HTR-8/SVneo (cell line): ENCODE data around the gene SLC44A3.
"Not testable (repeated sequence)": the region's sequence is repeated elsewhere in the genome, so short reads cannot be mapped to it uniquely, and the experiment has no call there.

ENCODE experiments used
- DNase-seq: peaks from one replicate; pipeline ENCODE4 v3.0.0; 2011; ENCODE audit warnings: low spot score, mixed read lengths; ENCODE audit not compliant: insufficient read length
- FAIRE-seq: peaks from 2 replicates; lab custom pipeline; 2011; peaks lifted over from hg19 to GRCh38; lab: Jason Lieb, UNC

The SLC44A3 gene

GRCh38 chr1:94832446-94832845 lies 12.3 kb downstream of the SLC44A3 start:
- FAIRE-seq: no peak

DNA sequence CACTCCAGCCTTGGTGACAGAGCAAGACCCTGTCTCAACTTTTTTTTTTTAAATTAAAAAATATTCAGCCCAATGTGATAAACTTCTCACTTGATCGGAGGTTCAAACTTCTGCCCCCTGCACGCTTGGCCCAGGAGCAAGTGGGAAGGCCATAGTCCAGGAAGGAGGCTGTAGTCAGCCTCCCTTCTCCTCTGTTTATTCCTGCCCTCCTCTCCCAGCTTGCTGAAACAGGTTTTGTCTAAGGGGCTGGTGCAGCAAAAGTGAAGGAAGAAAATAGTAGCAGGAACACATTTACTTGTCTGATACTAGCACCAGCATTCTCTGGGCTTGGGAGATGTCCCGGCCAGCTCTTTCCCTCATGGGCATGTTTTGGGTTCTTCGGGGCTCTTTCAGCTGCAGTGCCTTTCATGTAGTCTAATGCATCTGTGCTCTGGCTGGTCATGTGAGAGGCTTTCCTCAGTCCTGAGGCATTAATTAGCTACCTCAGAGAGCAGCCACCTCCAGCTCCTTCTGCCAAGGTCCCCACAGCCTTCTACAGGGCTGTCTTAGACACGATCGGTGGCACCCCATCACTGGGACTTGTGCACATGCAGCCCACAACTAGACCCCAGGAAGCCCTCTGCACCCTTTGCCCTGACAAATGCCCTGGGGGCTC lies 12.9 kb downstream of the SLC44A3 start:
- FAIRE-seq: no peak

More at GRCh38 chr1:94832446-94832845, 12.3 kb downstream of the SLC44A3 start:
- DNase-seq: no peak

DNA sequence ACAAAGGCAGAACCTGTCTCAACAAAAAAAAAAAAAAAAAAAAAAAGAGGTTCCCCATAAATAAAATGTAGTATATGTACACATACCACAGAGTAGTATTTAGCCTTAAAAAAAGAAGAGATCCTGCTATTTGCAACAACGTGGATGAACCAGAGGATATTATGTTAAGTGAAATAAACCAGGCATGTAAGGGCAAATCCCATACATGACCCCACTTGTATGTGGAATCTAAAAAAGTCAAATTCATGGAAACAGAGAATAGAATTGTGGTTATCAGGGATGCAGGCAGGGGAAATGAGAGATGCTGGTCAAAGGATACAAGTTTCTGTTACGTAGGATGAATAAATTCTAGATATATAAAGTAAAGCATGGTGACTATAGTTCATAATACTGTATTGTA lies 16.7 kb downstream of the SLC44A3 start:
- DNase-seq (no peak), FAIRE-seq (no peak)

More for the DNA sequence above, 12.9 kb downstream of the SLC44A3 start:
- DNase-seq: no peak

DNA sequence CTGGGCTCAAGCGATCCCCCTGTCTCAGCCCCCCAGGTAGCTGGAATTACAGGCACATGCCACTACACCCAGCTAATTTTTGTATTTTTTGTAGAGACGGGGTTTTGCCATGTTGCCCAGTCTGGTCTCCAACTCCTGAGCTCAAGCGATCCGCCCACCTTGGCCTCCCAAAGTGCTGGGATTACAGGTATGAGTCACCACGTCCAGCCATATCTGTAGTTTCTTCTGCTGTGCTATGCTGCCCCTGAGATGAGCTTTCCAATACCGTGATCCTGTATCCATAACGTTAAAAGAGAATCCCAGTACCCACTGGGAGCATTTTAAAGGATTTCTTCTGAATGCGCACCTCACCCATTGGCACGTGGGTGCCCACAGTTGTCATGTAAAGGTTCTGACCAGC lies 20.2 kb downstream of the SLC44A3 start:
- not testable (repeated sequence) for DNase-seq, FAIRE-seq

- DNase-seq: no peak
- no peak for FAIRE-seq
Observed at GRCh38 chr1:94840808-94841207, 20.7 kb downstream of the SLC44A3 start.

GRCh38 chr1:94843430-94843829 lies 23.3 kb downstream of the SLC44A3 start:
- DNase-seq (no peak), FAIRE-seq (no peak)

GRCh38 chr1:94843846-94844245 lies 23.7 kb downstream of the SLC44A3 start:
- no peak for DNase-seq
- no peak for FAIRE-seq

DNA sequence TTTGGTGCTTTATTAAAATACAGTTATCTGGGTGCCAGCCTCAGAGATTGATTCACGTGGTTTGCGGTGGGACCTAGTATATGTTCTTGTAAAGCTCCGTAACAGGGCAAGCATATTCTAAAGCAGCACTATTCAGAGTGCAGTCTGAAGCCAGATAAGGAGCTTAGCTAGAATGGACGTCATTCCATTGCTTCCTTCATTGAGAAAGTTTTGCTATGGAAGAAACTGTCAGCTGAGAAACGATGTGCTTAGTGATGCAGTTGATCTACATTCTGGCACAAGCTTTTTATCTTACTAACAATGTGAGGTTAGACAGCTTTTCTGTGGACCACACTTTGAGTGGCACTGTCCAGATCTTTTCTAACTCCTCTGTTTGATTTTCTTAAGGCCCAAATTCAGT lies 26.2 kb downstream of the SLC44A3 start:
- no peak for FAIRE-seq
- DNase-seq: no peak

DNA sequence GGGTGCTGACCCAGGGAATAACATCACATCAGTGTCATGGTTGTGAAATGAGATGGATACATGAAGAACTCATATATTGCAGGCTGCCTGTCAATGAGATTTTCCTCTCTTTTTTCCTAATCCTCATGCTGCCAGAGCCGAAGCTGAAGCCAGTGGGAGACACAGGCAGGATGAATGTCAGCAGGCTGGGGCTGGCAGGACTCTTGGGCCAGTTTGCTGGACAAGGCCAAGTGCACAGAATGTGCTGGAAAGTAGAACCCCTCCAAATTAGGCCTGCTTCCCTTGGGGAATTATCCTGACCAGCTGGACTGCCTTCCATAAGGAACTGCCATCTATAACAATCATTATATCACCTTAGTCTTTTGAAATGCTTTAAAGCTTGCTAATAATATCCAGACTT lies 31.4 kb downstream of the SLC44A3 start:
- DNase-seq: no peak
- no peak for FAIRE-seq

DNA sequence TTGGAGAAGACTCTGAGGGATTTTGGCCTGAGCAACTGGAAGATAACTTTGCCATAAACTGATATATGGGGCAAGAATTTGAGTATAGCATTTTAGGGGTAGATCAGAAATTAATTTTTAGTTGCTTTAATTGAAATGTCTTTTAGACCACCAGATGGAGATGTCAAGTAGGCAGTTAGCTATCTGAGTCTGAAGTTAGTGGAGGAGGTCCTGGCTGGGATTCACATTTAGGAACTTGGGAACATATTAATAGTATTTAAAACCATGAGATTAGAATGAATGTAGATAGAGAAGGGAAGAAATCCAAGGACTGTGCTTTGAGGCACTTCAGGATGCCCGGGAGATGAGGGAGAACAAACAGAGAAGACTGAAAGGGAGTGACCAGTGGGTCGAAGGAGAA lies 32.6 kb downstream of the SLC44A3 start:
- no peak for FAIRE-seq

GRCh38 chr1:94854458-94855306 lies 34.5 kb downstream of the SLC44A3 start:
- FAIRE-seq: peak; percentile 95
- DNase-seq: peak; percentile 84

More for the DNA sequence above, 32.6 kb downstream of the SLC44A3 start:
- DNase-seq: no peak

GRCh38 chr1:94855307-94855700 lies 35.1 kb downstream of the SLC44A3 start:
- FAIRE-seq (no peak), DNase-seq (no peak)

DNA sequence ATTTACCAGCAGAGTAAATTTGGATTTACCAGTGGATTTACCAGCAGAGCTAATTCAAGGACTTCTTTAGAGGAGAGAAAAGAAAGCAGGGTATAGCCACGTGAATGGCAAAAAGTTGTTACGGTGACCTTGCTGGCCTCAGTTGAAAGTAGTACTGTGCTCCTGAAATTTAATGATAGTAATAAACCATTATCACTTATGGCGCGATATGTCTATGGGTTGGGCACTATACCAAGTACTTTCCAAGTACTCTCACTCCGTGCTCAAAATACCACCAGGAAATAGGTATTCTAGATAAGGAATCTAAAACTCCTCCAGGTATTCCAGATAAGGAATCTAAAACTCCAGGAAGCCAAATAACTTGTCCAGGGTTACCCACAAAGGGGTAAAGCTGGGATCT lies 35.8 kb downstream of the SLC44A3 start:
- DNase-seq (no peak), FAIRE-seq (no peak)

DNA sequence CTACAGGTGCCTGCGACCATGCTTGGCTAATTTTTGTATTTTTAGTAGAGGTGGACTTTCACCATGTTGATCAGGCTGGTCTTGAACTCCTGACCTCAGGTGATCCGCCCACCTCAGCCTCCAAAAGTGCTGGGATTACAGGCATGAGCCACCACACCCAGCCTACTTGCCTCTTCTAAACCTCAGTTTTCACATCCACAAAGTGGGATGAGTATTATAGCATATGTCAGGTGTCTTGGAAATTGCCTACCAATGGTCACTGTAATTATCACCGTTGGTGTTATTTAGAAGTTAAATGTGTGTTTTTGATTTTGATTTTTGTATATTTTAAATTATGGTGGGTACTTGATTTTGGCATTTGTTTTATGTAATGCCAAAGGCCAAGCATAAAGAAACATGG lies 36.7 kb downstream of the SLC44A3 start:
- FAIRE-seq (no peak), DNase-seq (no peak)

- FAIRE-seq (no peak), DNase-seq (no peak)
Observed at GRCh38 chr1:94858276-94858675, 38.1 kb downstream of the SLC44A3 start.

DNA sequence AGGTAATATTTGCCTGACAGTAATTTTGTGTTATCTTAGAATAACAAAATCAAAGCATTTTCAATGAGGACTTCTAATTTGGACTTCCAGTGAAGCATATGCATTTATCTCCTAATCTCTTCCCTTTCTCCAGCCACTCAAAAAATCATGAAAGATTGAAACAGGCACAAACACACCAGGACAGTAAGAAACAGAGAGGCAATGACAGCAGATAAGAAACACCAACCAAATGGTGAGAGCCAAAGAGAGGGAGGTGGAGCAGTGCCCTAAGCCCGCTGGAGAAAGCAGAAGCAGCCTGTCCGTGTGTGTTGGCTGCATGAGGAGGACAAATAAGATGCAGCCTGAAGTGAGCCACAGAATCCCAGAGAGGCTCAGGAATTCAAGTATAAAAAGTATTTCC lies 39.0 kb downstream of the SLC44A3 start:
- no peak for FAIRE-seq

DNA sequence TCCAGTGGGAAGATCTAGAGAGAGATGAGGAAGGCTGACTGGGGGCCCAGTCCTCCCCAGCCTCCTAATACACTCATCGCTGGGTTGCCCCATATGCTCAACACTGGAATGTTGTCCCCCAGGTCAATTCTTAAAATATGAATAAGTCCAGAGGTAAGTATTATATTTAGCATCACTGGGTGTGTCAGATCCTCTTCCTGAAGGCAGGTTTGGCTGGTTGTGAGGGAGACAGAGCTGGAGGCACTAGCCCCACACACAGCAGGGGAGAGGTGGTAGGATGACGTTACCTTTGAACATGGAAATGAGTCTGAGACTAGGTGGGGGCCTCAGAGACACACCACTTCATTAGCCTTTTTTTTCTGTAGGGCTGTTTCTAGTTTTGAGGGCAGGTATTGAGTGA lies 42.6 kb downstream of the SLC44A3 start:
- FAIRE-seq (no peak), DNase-seq (no peak)

More for the DNA sequence above, 39.0 kb downstream of the SLC44A3 start:
- no peak for DNase-seq

DNA sequence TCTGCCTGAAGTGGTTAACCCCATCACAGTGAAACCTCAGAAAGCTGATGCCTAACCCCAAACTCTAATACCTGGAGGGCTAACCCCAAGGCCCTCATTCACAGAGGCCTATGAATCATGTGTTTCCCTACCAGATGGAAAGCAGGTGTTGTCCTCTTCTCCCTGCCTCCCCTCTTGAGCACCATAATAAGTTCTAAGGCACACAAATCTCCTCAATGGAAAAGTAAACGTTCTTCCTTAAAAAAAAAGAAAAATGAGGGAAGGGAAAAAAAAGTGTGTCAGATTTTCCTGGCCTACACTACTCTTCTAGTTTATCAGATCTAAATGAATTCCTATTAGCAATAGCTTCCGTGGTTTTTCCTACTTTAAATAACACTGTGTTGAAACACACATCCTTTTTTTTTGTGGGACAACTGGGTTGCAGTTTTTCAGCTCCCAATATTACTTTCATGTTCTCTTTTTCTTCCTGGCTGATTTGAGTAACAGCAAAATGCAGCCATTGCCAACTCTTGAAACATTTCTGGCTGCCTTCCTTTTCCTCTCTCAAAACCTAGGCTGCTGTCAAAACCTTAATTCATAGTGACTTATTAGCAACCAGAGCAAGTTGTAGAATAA lies 43.2 kb downstream of the SLC44A3 start:
- FAIRE-seq: no peak
- DNase-seq: no peak

DNA sequence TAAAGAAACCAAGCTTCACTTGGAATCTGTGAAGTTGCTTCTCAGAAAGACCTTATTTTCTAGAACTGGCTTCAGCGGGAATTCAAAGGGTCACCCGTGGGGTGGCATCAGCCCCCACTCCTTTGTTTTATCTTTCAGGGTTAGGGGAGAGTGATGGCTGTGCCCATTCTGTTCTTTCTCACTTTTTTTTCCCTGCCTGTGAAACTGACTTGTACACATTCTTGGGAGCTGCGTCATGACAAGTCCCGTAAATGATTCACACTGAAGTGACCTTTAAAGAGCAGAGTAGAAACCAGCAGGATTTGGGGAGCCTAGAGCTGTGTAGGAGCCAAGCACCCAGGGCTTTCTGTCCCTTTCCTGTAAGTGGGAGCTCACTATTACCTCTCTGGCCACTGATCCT lies 43.8 kb downstream of the SLC44A3 start:
- FAIRE-seq (peak; percentile 83), DNase-seq (peak; percentile 47)

DNA sequence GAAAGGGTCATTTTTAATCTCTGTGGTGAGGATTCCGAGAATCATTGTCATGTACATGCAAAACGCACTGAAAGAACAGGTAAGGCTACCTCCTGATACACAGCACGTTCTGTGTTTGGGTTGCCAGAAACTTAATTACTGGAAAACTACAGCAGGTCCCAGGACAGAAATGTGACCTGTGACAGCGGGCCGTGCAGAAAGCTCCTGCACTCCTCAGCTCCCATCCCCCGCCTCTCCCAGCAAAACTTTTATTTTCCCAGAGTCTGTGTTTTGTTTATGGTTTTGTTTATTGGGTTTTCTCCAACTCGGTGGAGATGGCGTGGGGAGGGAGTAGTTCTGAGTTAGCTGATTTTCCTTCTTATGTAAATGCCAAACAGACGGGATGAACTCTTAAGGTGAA lies 44.7 kb downstream of the SLC44A3 start:
- no peak for FAIRE-seq
- DNase-seq: no peak

- DNase-seq: no peak
- FAIRE-seq: no peak
Observed at GRCh38 chr1:94865360-94865759, 45.2 kb downstream of the SLC44A3 start.
